Left ventricle myocardium superior (tissue), 1 donor: ENCODE data around the gene ZNF200. TPM values are rescaled to one million over a fixed set of nuclear protein-coding genes. Genes with fewer than 3 reads are reported as not detected.
A peak's percentile ranks its signal among the peaks of the same experiment; 100 is the strongest.
"Not testable (repeated sequence)": the region's sequence is repeated elsewhere in the genome, so short reads cannot be mapped to it uniquely, and the experiment has no call there.

ENCODE experiments used
- ATAC-seq: fragments of 200-7000 bp; cut with Tn5 transposase; one replicate; pipeline ENCODE4 v1.9.1; 2020; ENCODE audit warnings: mild to moderate bottlenecking, moderate library complexity
- DNase-seq: peaks from one replicate; pipeline ENCODE4 v3.0.0-alpha.2; 2020
- intact Hi-C: fragments of 100-400 bp; cut with micrococcal nuclease; formaldehyde crosslinking; loops from one replicate; pipeline ENCODE4 v1.11.0; 2022
- total RNA-seq: library from RNA; stranded (reverse); fragmentation: NEBNext Ultra II Directional; extraction: Animal tissue kit (Norgen Biotek cat#: 25700); gene quantifications from one replicate; pipeline ENCODE4 v1.2.1, GENCODE V29; 2021
- donor health status: DM: no; HTN: yes; CAD: no; lungs with severe emphysema.

The ZNF200 gene
- total RNA-seq, 1 donor from 2014 or later = 5.7 TPM

DNA sequence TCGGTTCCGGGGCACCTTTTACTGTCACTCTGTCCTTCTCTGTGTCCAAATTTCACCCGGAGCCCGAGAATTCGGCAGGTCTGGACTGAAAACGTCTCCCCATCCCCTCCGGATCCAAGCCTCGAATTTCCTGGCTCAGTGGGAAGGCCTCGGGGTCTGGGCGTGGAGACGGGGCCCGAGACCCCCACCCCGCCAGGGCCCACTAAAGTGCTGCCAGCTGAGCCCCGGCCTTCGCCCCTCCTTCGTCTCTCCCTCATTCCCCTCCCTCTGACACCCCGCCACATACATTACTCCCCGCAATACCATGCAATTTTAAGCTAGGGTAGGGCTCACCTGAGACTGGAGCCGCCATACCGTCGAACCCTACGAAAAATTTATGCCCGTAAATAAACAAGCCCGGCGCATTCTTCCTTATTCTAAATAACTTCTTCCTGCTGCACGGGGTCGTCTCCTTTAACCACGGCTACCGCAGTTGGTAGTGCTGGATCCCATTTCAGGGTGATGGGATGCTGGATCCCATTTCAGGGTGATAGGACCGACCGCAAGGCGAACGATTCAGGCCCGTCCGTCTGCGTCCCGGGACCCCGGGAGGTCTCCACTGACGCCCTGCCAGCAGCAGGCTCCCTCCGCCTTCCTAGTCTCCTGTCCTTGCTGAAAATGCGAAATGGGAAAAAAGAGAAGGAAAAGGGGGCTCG lies 51.4 kb downstream of the ZNF200 start:
- intact Hi-C loops = no loop called here
- DNase-seq (no peak), ATAC-seq (no peak)

GRCh38 chr16:3182608-3183444 lies 52.1 kb downstream of the ZNF200 start:
- intact Hi-C loops = no loop called here
- ATAC-seq = peak; percentile 52
- peak; percentile 50 for DNase-seq

DNA sequence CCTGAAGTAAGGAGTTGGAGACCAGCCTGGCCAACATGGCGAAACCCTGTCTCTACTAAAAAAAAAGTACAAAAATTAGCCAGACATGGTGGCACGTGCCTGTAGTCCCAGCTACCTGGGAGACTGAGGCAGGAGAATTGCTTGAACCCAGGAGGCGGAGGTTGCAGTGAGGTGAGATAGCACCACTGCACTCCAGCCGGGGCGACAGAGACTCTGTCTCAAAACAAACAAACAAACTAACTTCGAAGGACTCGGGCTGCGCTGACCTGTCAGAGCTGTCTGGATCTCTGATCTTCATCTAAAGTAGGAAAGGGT lies 52.7 kb downstream of the ZNF200 start:
- DNase-seq, intact Hi-C loops, ATAC-seq: not testable (repeated sequence)

- ATAC-seq = no peak
- intact Hi-C loops = no loop called here
- DNase-seq = no peak
Observed at GRCh38 chr16:3180445-3180878, 54.5 kb downstream of the ZNF200 start.

GRCh38 chr16:3179651-3180050 lies 55.3 kb downstream of the ZNF200 start:
- ATAC-seq (no peak), DNase-seq (no peak)
- intact Hi-C loops = no loop called here

DNA sequence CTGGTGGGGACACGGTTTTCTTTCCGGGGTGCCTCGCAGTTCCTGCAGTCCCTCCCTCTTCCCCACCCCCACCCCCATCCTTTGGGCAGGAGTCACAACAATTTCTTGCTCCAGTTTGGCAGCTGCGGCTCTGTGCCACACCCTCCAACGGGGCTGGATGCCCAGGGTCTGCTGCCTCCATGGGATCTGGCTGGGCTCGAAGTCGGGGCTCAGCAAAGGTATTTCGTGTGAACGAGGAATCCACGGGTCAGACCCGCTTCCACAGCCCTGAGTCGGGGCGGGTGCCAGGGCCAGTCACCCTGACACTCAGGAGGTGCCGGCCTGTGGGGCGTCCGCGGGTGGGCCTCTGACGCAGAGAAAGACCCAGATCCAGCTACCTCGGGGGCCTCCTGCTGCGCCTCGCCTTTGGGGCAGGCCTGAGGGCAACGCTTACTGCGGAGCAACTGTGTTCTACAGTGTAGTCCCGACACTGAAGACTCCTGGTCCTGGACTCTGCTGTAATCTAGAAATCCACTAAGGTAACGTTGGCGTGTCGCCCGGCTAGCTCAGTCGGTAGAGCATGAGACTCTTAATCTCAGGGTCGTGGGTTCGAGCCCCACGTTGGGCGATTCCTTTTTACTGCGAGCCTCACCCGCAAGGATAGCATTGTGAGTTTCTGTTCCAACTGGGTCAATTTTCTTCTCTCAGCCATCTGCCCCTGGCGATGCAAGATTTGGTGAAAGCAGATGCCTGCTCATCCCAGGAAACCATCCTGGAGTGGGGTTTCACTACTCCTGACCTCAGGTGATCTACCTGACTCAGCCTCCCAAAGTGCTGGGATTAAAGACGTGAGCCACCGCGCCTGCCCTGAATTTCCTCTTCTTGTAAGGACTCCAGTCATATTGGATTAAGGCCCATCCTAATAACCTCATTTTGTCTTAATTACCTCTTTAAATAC lies 59.5 kb downstream of the ZNF200 start:
- ATAC-seq (no peak), DNase-seq (no peak)
- intact Hi-C loops = no loop called here

- ATAC-seq (no peak), DNase-seq (no peak)
- intact Hi-C loops = no loop called here
Observed at GRCh38 chr16:3174618-3175148, 60.3 kb downstream of the ZNF200 start.

DNA sequence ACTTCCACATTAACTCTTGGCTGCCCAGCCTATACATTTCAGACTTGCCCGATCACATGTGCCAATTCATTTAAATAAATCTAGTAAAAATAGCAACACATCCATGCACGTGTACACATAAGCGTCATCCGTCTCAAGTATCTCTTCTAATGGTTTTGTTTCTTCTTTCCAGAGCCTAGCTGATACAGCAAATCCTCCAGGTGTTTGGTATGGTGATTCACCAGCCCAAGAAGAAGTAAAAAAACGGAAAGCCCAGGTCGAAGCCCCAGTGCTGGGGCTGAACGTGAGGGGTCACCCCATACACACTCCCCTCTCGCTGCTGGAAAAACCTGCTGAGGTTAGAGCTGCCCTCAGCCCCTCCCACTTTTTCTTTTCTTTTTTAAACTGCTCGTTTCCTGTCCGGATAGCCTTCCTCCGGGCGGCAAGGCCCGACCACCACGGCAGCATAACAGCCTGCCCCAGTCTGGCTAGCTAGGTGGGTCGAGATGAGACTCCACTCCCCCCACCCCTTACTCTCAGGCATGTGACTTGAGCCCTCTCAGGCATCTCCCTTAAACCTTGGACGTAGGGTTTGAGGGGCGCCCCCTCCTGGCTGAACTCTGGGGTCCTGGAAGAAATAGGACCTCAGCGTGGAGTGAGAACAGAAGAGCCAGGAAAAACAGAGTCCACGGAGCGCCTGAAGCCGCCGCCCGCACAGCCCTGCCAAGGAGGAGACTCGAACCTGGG lies 60.9 kb downstream of the ZNF200 start:
- no peak for ATAC-seq
- no peak for DNase-seq
- intact Hi-C loops = no loop called here

Other genes starting within 250 kb of the ZNF200 start
- 1.2 TPM for gene CLDN9, start 222.2 kb downstream of the ZNF200 start, total RNA-seq
- gene CLDN6, start 217.0 kb downstream of the ZNF200 start, total RNA-seq = not detected
- 17.7 TPM for gene TNFRSF12A, start 214.8 kb downstream of the ZNF200 start, total RNA-seq
- gene HCFC1R1, start 211.2 kb downstream of the ZNF200 start, total RNA-seq = 61.1 TPM
- 11.3 TPM for gene THOC6, start 211.1 kb downstream of the ZNF200 start, total RNA-seq
- not detected for gene BICDL2, start 198.2 kb downstream of the ZNF200 start, total RNA-seq
- 2.8 TPM for gene MMP25, start 188.6 kb downstream of the ZNF200 start, total RNA-seq
- gene IL32, start 169.5 kb downstream of the ZNF200 start, total RNA-seq = 46.0 TPM
- not detected for gene ZSCAN10, start 135.9 kb downstream of the ZNF200 start, total RNA-seq
- 8.8 TPM for gene ZNF205, start 122.6 kb downstream of the ZNF200 start, total RNA-seq
- 7.1 TPM for gene ZNF213, start 100.1 kb downstream of the ZNF200 start, total RNA-seq
- not detected for gene OR1F1, start 47.0 kb downstream of the ZNF200 start, total RNA-seq
- 0.62 TPM for gene MEFV, start 21.5 kb upstream of the ZNF200 start, total RNA-seq
- 7.8 TPM for gene ZNF263, start 48.3 kb upstream of the ZNF200 start, total RNA-seq
- 7.6 TPM for gene TIGD7, start 70.3 kb upstream of the ZNF200 start, total RNA-seq
- 21.1 TPM for gene ZNF75A, start 70.3 kb upstream of the ZNF200 start, total RNA-seq
- not detected for gene OR2C1, start 120.7 kb upstream of the ZNF200 start, total RNA-seq
- 5.5 TPM for gene ZSCAN32, start 165.8 kb upstream of the ZNF200 start, total RNA-seq
- gene ZNF174, start 166.1 kb upstream of the ZNF200 start, total RNA-seq = 9.9 TPM
- 2.0 TPM for gene ZNF597, start 208.3 kb upstream of the ZNF200 start, total RNA-seq
- gene NAA60, start 208.5 kb upstream of the ZNF200 start, total RNA-seq = 48.6 TPM